ENCODE measurements around the gene ZNF469. TPM values are rescaled to one million over a fixed set of nuclear protein-coding genes. Genes with fewer than 3 reads are reported as not detected.
A peak's percentile ranks its signal among the peaks of the same experiment; 100 is the strongest.

The ZNF469 gene
- total and polyA plus RNA-seq, 4 donors = 0.38 to 5.2 (median 1.2) TPM

DNA sequence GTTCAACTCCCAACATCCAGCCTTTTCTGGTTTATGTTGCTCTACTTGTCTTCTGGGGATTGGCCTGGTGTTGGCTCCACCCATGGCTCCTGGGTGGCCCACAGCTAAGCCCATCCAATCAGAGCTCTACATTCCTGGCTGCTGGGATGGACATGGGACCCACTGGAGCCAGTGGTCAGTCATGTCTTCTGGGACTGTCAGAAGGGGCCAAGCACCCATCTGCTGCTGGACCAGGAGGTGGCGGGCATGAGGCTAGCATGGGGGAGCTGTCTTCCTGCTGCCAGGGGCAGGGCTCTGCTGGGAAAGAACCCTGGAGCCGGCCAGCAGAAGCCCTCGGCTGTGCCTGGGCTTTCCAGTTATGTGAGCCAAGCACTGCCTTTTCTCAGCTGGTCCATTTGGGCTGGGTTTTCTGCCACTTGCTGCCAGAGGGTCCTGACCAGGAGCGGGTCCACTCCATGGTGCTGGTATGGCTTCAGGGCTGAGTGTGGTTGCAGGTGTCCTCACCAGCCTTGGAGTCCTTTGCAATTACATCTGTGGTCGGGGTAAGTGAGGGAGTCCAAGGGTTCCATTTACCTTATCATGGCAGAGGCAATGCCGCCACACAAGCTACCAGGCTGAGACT lies 17.4 kb upstream of the ZNF469 start:
- DNase-seq (peak; percentile 21 to 61), ATAC-seq (ENCODE audit: low FRiP score) (no peak)
- intact Hi-C loops (cut with DNase I) = no loop called here

DNA sequence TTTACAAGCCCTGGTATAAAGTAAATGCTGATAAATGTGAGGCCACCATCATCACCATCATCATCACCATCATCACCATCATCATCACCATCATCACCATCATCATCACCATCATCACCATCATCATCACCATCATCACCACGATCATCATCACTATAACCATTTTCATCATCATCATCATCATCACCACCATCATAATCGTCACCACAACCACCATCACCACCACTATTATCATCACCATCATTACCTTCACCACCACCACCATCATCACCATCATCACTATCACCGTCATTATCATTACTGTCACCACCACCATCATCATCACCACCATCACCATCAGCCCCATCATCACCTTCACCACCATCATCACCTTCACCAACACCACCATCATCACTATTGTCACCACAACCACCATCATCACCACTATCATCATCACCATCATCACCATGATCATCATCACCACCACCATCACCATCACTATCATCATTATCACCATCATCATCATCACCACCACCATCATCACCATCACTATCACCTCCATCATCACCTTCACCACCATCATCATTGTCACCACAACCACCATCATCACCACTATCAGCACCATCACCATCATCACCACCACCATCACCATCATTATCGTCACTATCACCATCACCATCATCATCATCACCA lies 16.6 kb upstream of the ZNF469 start:
- Histone ChIP-seq H3K4me1 (ENCODE audit: control insufficient read depth in 1 of 2, insufficient read depth in 2 of 2, low read length in 2 of 2) (no peaks in the 10 kb centered on the region), H3K36me3 (ENCODE audit: control insufficient read depth in 1 of 2, insufficient read depth in 2 of 2, low read length in 1 of 2) (no peaks in the 10 kb centered on the region), H3K4me3 (ENCODE audit: low read length in 2 of 2) (no peak overlapping the region), H3K27me3 (ENCODE audit: control insufficient read depth in 1 of 2, insufficient read depth in 2 of 2, low read length in 1 of 2) (no peaks in the 10 kb centered on the region), H3K27ac (ENCODE audit: low read depth in 1 of 2, low read length in 2 of 2) (no peak overlapping the region), H3K9me3 (ENCODE audit: control insufficient read depth, low read length) (peaks cover 1% of the 10 kb centered on the region)
- DNase-seq (no peak), ATAC-seq (ENCODE audit: low FRiP score) (no peak)
- intact Hi-C loops (cut with DNase I) = no loop called here
- WGBS, 2 donors = 81 to 83% methylated on average over 4 of the region's 4 CpGs

More for the DNA sequence above, 17.4 kb upstream of the ZNF469 start:
- no peak overlapping the region for H3K27ac ChIP-seq (ENCODE audit: low read depth in 1 of 2, low read length in 2 of 2)
- H3K4me3 ChIP-seq (ENCODE audit: low read length in 2 of 2) = no peak overlapping the region
- no peaks in the 10 kb centered on the region for H3K4me1 ChIP-seq (ENCODE audit: control insufficient read depth in 1 of 2, insufficient read depth in 2 of 2, low read length in 2 of 2)
- no peaks in the 10 kb centered on the region for H3K27me3 ChIP-seq (ENCODE audit: control insufficient read depth in 1 of 2, insufficient read depth in 2 of 2, low read length in 1 of 2)
- H3K36me3 ChIP-seq (ENCODE audit: control insufficient read depth in 1 of 2, insufficient read depth in 2 of 2, low read length in 1 of 2) = no peaks in the 10 kb centered on the region
- WGBS, 2 donors = 87 to 89% methylated on average over 6 of the region's 6 CpGs
- H3K9me3 ChIP-seq (ENCODE audit: control insufficient read depth, low read length) = peaks cover 1% of the 10 kb centered on the region

GRCh38 chr16:88366704-88367047 lies 16.1 kb upstream of the ZNF469 start:
- Histone ChIP-seq H3K27me3 (ENCODE audit: control insufficient read depth in 1 of 2, insufficient read depth in 2 of 2, low read length in 1 of 2) (no peaks in the 10 kb centered on the region), H3K36me3 (ENCODE audit: control insufficient read depth in 1 of 2, insufficient read depth in 2 of 2, low read length in 1 of 2) (no peaks in the 10 kb centered on the region), H3K4me3 (ENCODE audit: low read length in 2 of 2) (no peak overlapping the region), H3K9me3 (ENCODE audit: control insufficient read depth, low read length) (peaks cover 1% of the 10 kb centered on the region), H3K27ac (ENCODE audit: low read depth in 1 of 2, low read length in 2 of 2) (no peak overlapping the region), H3K4me1 (ENCODE audit: control insufficient read depth in 1 of 2, insufficient read depth in 2 of 2, low read length in 2 of 2) (no peaks in the 10 kb centered on the region)
- WGBS, 2 donors = 86 to 98% methylated on average over 4 of the region's 4 CpGs
- ATAC-seq (ENCODE audit: low FRiP score) = no peak
- intact Hi-C loops (cut with DNase I) = no loop called here
- DNase-seq = no peak

- ATAC-seq (ENCODE audit: low FRiP score) = no peak
- Histone ChIP-seq H3K36me3 (ENCODE audit: control insufficient read depth in 1 of 2, insufficient read depth in 2 of 2, low read length in 1 of 2) (no peaks in the 10 kb centered on the region), H3K9me3 (ENCODE audit: control insufficient read depth, low read length) (no peaks in the 10 kb centered on the region), H3K4me3 (ENCODE audit: low read length in 2 of 2) (no peak overlapping the region), H3K4me1 (ENCODE audit: control insufficient read depth in 1 of 2, insufficient read depth in 2 of 2, low read length in 2 of 2) (no peaks in the 10 kb centered on the region), H3K27ac (ENCODE audit: low read depth in 1 of 2, low read length in 2 of 2) (no peak overlapping the region), H3K27me3 (ENCODE audit: control insufficient read depth in 1 of 2, insufficient read depth in 2 of 2, low read length in 1 of 2) (no peaks in the 10 kb centered on the region)
- intact Hi-C loops (cut with DNase I) = no loop called here
- no peak for DNase-seq
- WGBS, 2 donors = 77 to 80% methylated on average over 11 of the region's 11 CpGs
Measured at GRCh38 chr16:88367560-88367959, 15.2 kb upstream of the ZNF469 start.

DNA sequence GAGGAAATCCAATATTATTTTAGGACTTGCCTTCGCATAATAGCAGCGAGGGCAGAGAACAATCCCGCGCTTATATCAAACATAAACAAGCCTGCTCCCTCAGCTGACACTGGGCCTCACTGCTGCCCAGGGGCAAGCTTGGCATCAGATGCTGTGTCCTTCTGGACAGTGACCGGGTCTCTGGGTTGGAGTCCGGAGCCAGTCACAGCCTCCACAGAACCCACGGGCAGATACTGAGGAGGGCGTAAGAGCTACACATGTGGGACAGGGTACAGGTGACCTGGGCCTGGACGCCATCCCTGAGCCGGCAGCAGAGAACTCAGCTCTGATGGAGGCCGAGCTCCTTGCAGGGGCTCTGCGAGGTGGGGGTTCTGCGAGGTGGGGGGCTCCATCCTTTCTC lies 14.7 kb upstream of the ZNF469 start:
- Histone ChIP-seq H3K36me3 (ENCODE audit: control insufficient read depth in 1 of 2, insufficient read depth in 2 of 2, low read length in 1 of 2) (no peaks in the 10 kb centered on the region), H3K9me3 (ENCODE audit: control insufficient read depth, low read length) (no peaks in the 10 kb centered on the region), H3K4me1 (ENCODE audit: control insufficient read depth in 1 of 2, insufficient read depth in 2 of 2, low read length in 2 of 2) (no peaks in the 10 kb centered on the region), H3K27ac (ENCODE audit: low read depth in 1 of 2, low read length in 2 of 2) (no peak overlapping the region), H3K27me3 (ENCODE audit: control insufficient read depth in 1 of 2, insufficient read depth in 2 of 2, low read length in 1 of 2) (no peaks in the 10 kb centered on the region), H3K4me3 (ENCODE audit: low read length in 2 of 2) (no peak overlapping the region)
- intact Hi-C loops (cut with DNase I) = no loop called here
- DNase-seq = peak in 1 of 2 donors; percentile 26
- 81 to 82% methylated on average over 13 of the region's 13 CpGs for WGBS, 2 donors
- no peak for ATAC-seq (ENCODE audit: low FRiP score)

- WGBS, 2 donors = 92 to 96% methylated on average over 7 of the region's 7 CpGs
- DNase-seq = no peak
- H3K27ac ChIP-seq (ENCODE audit: low read depth in 1 of 2, low read length in 2 of 2) = no peak overlapping the region
Measured at GRCh38 chr16:88368994-88369393, 13.8 kb upstream of the ZNF469 start.

GRCh38 chr16:88369447-88370008 lies 13.2 kb upstream of the ZNF469 start:
- H3K27ac ChIP-seq (ENCODE audit: low read depth in 1 of 2, low read length in 2 of 2) = no peak overlapping the region
- DNase-seq = peak; percentile 25 to 56
- H3K4me1 ChIP-seq (ENCODE audit: control insufficient read depth in 1 of 2, insufficient read depth in 2 of 2, low read length in 2 of 2) = no peaks in the 10 kb centered on the region
- 86 to 89% methylated on average over 14 of the region's 14 CpGs for WGBS, 2 donors
- ATAC-seq (ENCODE audit: low FRiP score) = no peak
- H3K36me3 ChIP-seq (ENCODE audit: control insufficient read depth in 1 of 2, insufficient read depth in 2 of 2, low read length in 1 of 2) = no peaks in the 10 kb centered on the region
- no peaks in the 10 kb centered on the region for H3K9me3 ChIP-seq (ENCODE audit: control insufficient read depth, low read length)
- H3K27me3 ChIP-seq (ENCODE audit: control insufficient read depth in 1 of 2, insufficient read depth in 2 of 2, low read length in 1 of 2) = no peaks in the 10 kb centered on the region
- H3K4me3 ChIP-seq (ENCODE audit: low read length in 2 of 2) = no peak overlapping the region
- intact Hi-C loops (cut with DNase I) = no loop called here

More at GRCh38 chr16:88368994-88369393, 13.8 kb upstream of the ZNF469 start:
- Histone ChIP-seq H3K9me3 (ENCODE audit: control insufficient read depth, low read length) (no peaks in the 10 kb centered on the region), H3K27me3 (ENCODE audit: control insufficient read depth in 1 of 2, insufficient read depth in 2 of 2, low read length in 1 of 2) (no peaks in the 10 kb centered on the region), H3K36me3 (ENCODE audit: control insufficient read depth in 1 of 2, insufficient read depth in 2 of 2, low read length in 1 of 2) (no peaks in the 10 kb centered on the region), H3K4me3 (ENCODE audit: low read length in 2 of 2) (no peak overlapping the region), H3K4me1 (ENCODE audit: control insufficient read depth in 1 of 2, insufficient read depth in 2 of 2, low read length in 2 of 2) (no peaks in the 10 kb centered on the region)
- no peak for ATAC-seq (ENCODE audit: low FRiP score)
- intact Hi-C loops (cut with DNase I) = no loop called here

DNA sequence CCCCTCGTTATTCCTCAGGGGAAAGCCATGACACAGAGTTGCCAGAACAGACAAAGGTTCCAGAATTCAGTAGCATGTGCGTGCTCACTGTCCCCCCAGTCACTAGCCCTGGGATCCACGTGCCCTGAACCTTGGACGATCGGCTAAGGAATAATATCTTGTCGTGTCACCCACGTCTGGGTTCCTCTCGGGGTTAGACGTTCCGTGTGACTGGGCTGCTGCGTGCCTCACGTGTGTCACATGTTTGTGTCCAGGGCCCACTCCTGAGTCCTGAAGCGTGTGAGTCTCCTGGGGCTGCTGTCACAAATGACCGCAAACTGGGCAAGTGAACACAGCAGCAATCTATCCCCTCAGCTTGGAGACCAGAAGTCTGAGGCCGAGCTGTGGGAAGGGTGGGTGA lies 12.4 kb upstream of the ZNF469 start:
- 93% methylated on average over 15 of the region's 15 CpGs for WGBS, 2 donors
- peak; percentile 21 to 44 for DNase-seq

DNA sequence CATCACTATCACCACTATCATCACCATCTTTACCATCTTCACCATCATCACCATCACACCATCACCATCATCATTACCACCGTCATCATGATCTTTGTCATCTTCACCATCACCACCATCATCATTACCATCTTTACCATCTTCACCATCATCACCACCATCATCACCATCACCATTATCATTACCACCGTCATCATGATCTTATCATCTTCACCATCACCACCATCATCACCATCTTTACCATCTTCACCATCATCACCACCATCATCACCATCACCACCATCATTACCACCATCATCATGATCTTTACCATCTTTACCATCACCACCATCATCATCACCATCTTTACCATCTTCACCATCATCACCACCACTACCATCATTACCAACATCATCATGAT lies 10.2 kb upstream of the ZNF469 start:
- 96 to 100% methylated on average over 2 of the region's 2 CpGs for WGBS, 2 donors
- H3K4me3 ChIP-seq (ENCODE audit: low read length in 2 of 2) = no peak overlapping the region
- no peaks in the 10 kb centered on the region for H3K36me3 ChIP-seq (ENCODE audit: control insufficient read depth in 1 of 2, insufficient read depth in 2 of 2, low read length in 1 of 2)
- H3K9me3 ChIP-seq (ENCODE audit: control insufficient read depth, low read length) = no peaks in the 10 kb centered on the region
- intact Hi-C loops (cut with DNase I) = no loop called here
- no peak for DNase-seq
- H3K27me3 ChIP-seq (ENCODE audit: control insufficient read depth in 1 of 2, insufficient read depth in 2 of 2, low read length in 1 of 2) = no peaks in the 10 kb centered on the region
- H3K4me1 ChIP-seq (ENCODE audit: control insufficient read depth in 1 of 2, insufficient read depth in 2 of 2, low read length in 2 of 2) = no peaks in the 10 kb centered on the region
- no peak for ATAC-seq (ENCODE audit: low FRiP score)
- no peak overlapping the region for H3K27ac ChIP-seq (ENCODE audit: low read depth in 1 of 2, low read length in 2 of 2)

More for the DNA sequence above, 12.4 kb upstream of the ZNF469 start:
- intact Hi-C loops (cut with DNase I) = no loop called here
- Histone ChIP-seq H3K9me3 (ENCODE audit: control insufficient read depth, low read length) (no peaks in the 10 kb centered on the region), H3K27ac (ENCODE audit: low read depth in 1 of 2, low read length in 2 of 2) (no peak overlapping the region), H3K27me3 (ENCODE audit: control insufficient read depth in 1 of 2, insufficient read depth in 2 of 2, low read length in 1 of 2) (no peaks in the 10 kb centered on the region), H3K4me3 (ENCODE audit: low read length in 2 of 2) (no peak overlapping the region), H3K36me3 (ENCODE audit: control insufficient read depth in 1 of 2, insufficient read depth in 2 of 2, low read length in 1 of 2) (no peaks in the 10 kb centered on the region), H3K4me1 (ENCODE audit: control insufficient read depth in 1 of 2, insufficient read depth in 2 of 2, low read length in 2 of 2) (no peaks in the 10 kb centered on the region)
- ATAC-seq (ENCODE audit: low FRiP score) = no peak
